IMR-90 (cell line): ENCODE data around the gene DNAJC5. TPM values are rescaled to one million over a fixed set of nuclear protein-coding genes. Genes with fewer than 3 reads are reported as not detected.
"Not testable (repeated sequence)": the region's sequence is repeated elsewhere in the genome, so short reads cannot be mapped to it uniquely, and the experiment has no call there.

Experiments
- ATAC-seq: fragments of 200-7000 bp; cut with Tn5 transposase; 2 replicates; pipeline ENCODE4 v1.9.1; 2020; ENCODE audit warnings: low read depth, mild to moderate bottlenecking, moderate library complexity
- BruUV-seq: library from RNA; stranded (reverse); fragments of 400-500 nt; replicated peaks from 2 replicates; lab custom pipeline; 2021; lab: Mats Ljungman, UMichigan
- CTCF ChIA-PET: fragments of 300-600 bp; formaldehyde crosslinking; extraction: SDS; loops from one replicate; lab custom pipeline; 2021; ENCODE audit warnings: antibody characterized with exemption; lab: Yijun Ruan, JAX
- POLR2A ChIA-PET: fragments of 300-600 bp; sonication (Branson Sonifier 250); formaldehyde crosslinking; loops from one replicate; lab custom pipeline; 2022; ENCODE audit warnings: antibody characterized with exemption; ENCODE audit not compliant: unreplicated experiment; lab: Charles Lee
- DNase-seq: peaks from one replicate; pipeline ENCODE4 v3.0.0; 2013
- H2AFZ ChIP-seq: replicated peaks from 2 replicates; pipeline ENCODE3; 2013; ENCODE audit warnings: low read length, mild to moderate bottlenecking; ENCODE audit not compliant: poor library complexity
- H2AK5ac ChIP-seq: 2 replicates; pipeline ENCODE4 v1.6.1; 2013; ENCODE audit warnings: low read depth, low read length, inconsistent platforms
- H2AK9ac ChIP-seq: replicated peaks from 2 replicates; pipeline ENCODE3; 2013; ENCODE audit warnings: mild to moderate bottlenecking, low read depth, low read length, moderate library complexity; ENCODE audit not compliant: poor library complexity
- H2BK120ac ChIP-seq: 2 replicates; pipeline ENCODE4 v1.6.1; 2013; ENCODE audit warnings: low read depth, low read length, inconsistent platforms
- H2BK15ac ChIP-seq: 3 replicates; pipeline ENCODE4 v1.6.1; 2013; ENCODE audit warnings: low read depth, low read length, inconsistent platforms
- H2BK20ac ChIP-seq: 2 replicates; pipeline ENCODE4 v1.6.1; 2013; ENCODE audit warnings: low read depth, mild to moderate bottlenecking, inconsistent platforms, low read length, moderate library complexity
- H2BK5ac ChIP-seq: 2 replicates; pipeline ENCODE4 v1.6.1; 2013; ENCODE audit warnings: mild to moderate bottlenecking, low read depth, low read length, inconsistent platforms; ENCODE audit not compliant: poor library complexity, severe bottlenecking
- H3K14ac ChIP-seq: replicated peaks from 2 replicates; pipeline ENCODE4 v1.6.1; 2013; ENCODE audit warnings: low read depth, low read length, inconsistent platforms
- H3K18ac ChIP-seq: 2 replicates; pipeline ENCODE4 v1.6.1; 2013; ENCODE audit warnings: low read depth, low read length, control low read depth
- H3K23ac ChIP-seq: 2 replicates; pipeline ENCODE4 v1.6.1; 2013; ENCODE audit warnings: low read depth, low read length, inconsistent platforms
- H3K27ac ChIP-seq: 2 replicates; pipeline ENCODE4 v1.5.1; 2013; ENCODE audit warnings: mild to moderate bottlenecking, control low read depth, low read length; ENCODE audit not compliant: insufficient read depth
- H3K27me3 ChIP-seq: 2 replicates; pipeline ENCODE4 v1.6.1; 2013; ENCODE audit warnings: low read length; ENCODE audit not compliant: control insufficient read depth, insufficient read depth
- H3K36me3 ChIP-seq: 2 replicates; pipeline ENCODE4 v1.6.1; 2013; ENCODE audit warnings: low read length, mixed read lengths; ENCODE audit not compliant: control insufficient read depth, insufficient read depth
- H3K4ac ChIP-seq: 2 replicates; pipeline ENCODE4 v1.6.1; 2013; ENCODE audit warnings: low read depth, low read length, inconsistent platforms
- H3K4me1 ChIP-seq: 2 replicates; pipeline ENCODE4 v1.6.1; 2013; ENCODE audit warnings: low read length, mixed read lengths; ENCODE audit not compliant: control insufficient read depth, insufficient read depth
- H3K4me2 ChIP-seq: 2 replicates; pipeline ENCODE4 v1.6.1; 2013; ENCODE audit warnings: low read depth, mild to moderate bottlenecking, control low read depth, low read length, moderate library complexity
- H3K4me3 ChIP-seq: 2 replicates; pipeline ENCODE4 v1.5.1; 2013; ENCODE audit warnings: low read depth, mild to moderate bottlenecking, control low read depth, low read length, moderate library complexity; ENCODE audit not compliant: insufficient read depth
- H3K56ac ChIP-seq: 2 replicates; pipeline ENCODE4 v1.6.1; 2013; ENCODE audit warnings: low read length, inconsistent platforms; ENCODE audit not compliant: insufficient read depth; ENCODE audit errors: extremely low read depth
- H3K79me1 ChIP-seq, 2 experiments: 2 replicates each; pipeline ENCODE4 v1.6.1; 2013; ENCODE audit warnings: low read length in 2 of 2, inconsistent platforms in 1 of 2, low read depth in 1 of 2
- H3K9ac ChIP-seq: 2 replicates; pipeline ENCODE4 v1.6.1; 2013; ENCODE audit warnings: low read depth, low read length, control low read depth
- H3K9me1 ChIP-seq: 2 replicates; pipeline ENCODE4 v1.6.1; 2013; ENCODE audit warnings: low read length, inconsistent platforms; ENCODE audit not compliant: insufficient read depth
- H3K9me3 ChIP-seq: 2 replicates; pipeline ENCODE4 v1.6.1; 2013; ENCODE audit warnings: low read length; ENCODE audit not compliant: control insufficient read depth, insufficient read depth
- H4K20me1 ChIP-seq: 2 replicates; pipeline ENCODE4 v1.6.1; 2013; ENCODE audit warnings: low read length, inconsistent platforms; ENCODE audit not compliant: insufficient read depth
- H4K5ac ChIP-seq: 2 replicates; pipeline ENCODE4 v1.6.1; 2013; ENCODE audit warnings: mild to moderate bottlenecking, low read depth, low read length, control low read depth
- H4K8ac ChIP-seq, 2 experiments: 2 replicates each; pipeline ENCODE4 v1.6.1; 2013; ENCODE audit warnings: low read depth in 2 of 2, low read length in 2 of 2, control low read depth in 1 of 2, inconsistent platforms in 1 of 2
- H4K91ac ChIP-seq: 2 replicates; pipeline ENCODE4 v1.6.1; 2013; ENCODE audit warnings: low read depth, low read length, inconsistent platforms; ENCODE audit not compliant: insufficient read depth
- MAFK ChIP-seq: IDR thresholded peaks from 2 replicates; pipeline ENCODE4 v1.6.1; 2012; ENCODE audit warnings: low read depth, low read length, improper control_type of control experiment
- NFE2L2 ChIP-seq: fragments of 150-350 bp; IDR thresholded peaks from 2 replicates; pipeline ENCODE4 v1.6.1; 2016; ENCODE audit warnings: low read depth, mild to moderate bottlenecking, low read length
- SMC3 ChIP-seq: fragments of 150-350 bp; IDR thresholded peaks from 2 replicates; pipeline ENCODE4 v1.6.1; 2016; ENCODE audit warnings: low read depth, mild to moderate bottlenecking, antibody characterized with exemption, low read length, moderate library complexity
- WGBS, 2 experiments: methylation state at CpG; one replicate each; pipeline versions ENCODE4 v1.1.5 to v1.1.7; 2013; ENCODE audit warnings: missing lambda C conversion rate in 2 of 2; ENCODE audit not compliant: insufficient read length in 1 of 2; ENCODE audit errors: extremely low coverage in 2 of 2; 5-methylcytosine and 5-hydroxymethylcytosine counted together
- dilution Hi-C: fragments of 300-500 bp; cut with HindIII; formaldehyde crosslinking; loops from one replicate; pipeline ENCODE4 v1.14.3; 2018; ENCODE audit warnings: low sequenced_read_pairs; ENCODE audit not compliant: unreplicated experiment
- in situ Hi-C: fragments of 300-500 bp; cut with MboI; formaldehyde crosslinking; loops from 3 replicates; pipeline ENCODE4 v1.14.3; 2019; ENCODE audit warnings: low sequenced_read_pairs, inconsistent platforms, mixed read lengths
- intact Hi-C: fragments of 100-400 bp; cut with micrococcal nuclease; formaldehyde crosslinking; loops from 2 replicates; pipeline ENCODE4 v1.10.0; 2022
- polyA plus RNA-seq, 3 experiments: library from polyadenylated mRNA; depleted of rRNA; stranded (reverse); fragments of >200 nt; gene quantifications; 2 replicates each; pipeline ENCODE4 v1.2.3, GENCODE V29; 2012; ENCODE audit warnings: low replicate concordance in 1 of 3
- total RNA-seq: library from RNA; depleted of rRNA; stranded (reverse); fragments of >200 nt; gene quantifications from 2 replicates; pipeline ENCODE4 v1.2.3, GENCODE V29; 2012

DNAJC5 gene
- total and polyA plus RNA-seq, 2 of the 4 experiments (the other 2 are of a cell fraction) = 35.6 to 45.2 TPM

GRCh38 chr20:63970714-63971431 is 75.9 kb downstream of the DNAJC5 start:
- Histone ChIP-seq H3K79me1 (peaks cover 12 to 25% of the 10 kb centered on the region in 2 experiments; a peak in 3 of 4 replicates), H2BK5ac (no peak overlapping the region), H4K8ac (no peak overlapping the region; a peak in 1 of 4 replicates), H3K56ac (no peak overlapping the region), H3K4me1 (peaks cover 20% of the 10 kb centered on the region), H4K5ac (no peak overlapping the region), H3K36me3 (peaks cover 18% of the 10 kb centered on the region), H3K14ac (no peak overlapping the region), H3K18ac (no peak overlapping the region), H2AK9ac (peak overlapping the region; percentile 86), H2BK20ac (no peak overlapping the region), H2AFZ (peak overlapping the region; percentile 97), H3K4me3 (no peak overlapping the region; the same call in 1 of the 2 replicates), H3K4ac (no peak overlapping the region), H2BK120ac (no peak overlapping the region), H3K9me1 (peaks cover 7% of the 10 kb centered on the region; the same call in 1 of the 2 replicates), H4K91ac (no peak overlapping the region), H3K23ac (no peak overlapping the region; the same call in 1 of the 2 replicates), H3K9me3 (no peaks in the 10 kb centered on the region), H4K20me1 (no peaks in the 10 kb centered on the region), H3K9ac (peak overlapping the region; percentile 89; the same call in 1 of the 2 replicates), H3K4me2 (peak overlapping the region; percentile 86; the same call in 1 of the 2 replicates), H3K27me3 (no peaks in the 10 kb centered on the region), H2BK15ac (no peak overlapping the region), H3K27ac (no peak overlapping the region), H2AK5ac (peak overlapping the region; percentile 35)
- no CpG with 5 or more reads among the region's 5 CpGs for WGBS, 2 experiments
- DNase-seq (no peak), ATAC-seq (no peak)
- intact Hi-C loops (loop anchor here (5.0 kb wide), 1 partner anchor 194 kb away; no protein-coding TSS in a partner anchor), dilution Hi-C loops (no loop called here), in situ Hi-C loops (loop anchor here (10.0 kb wide), 1 partner anchor 436 kb away; the partner anchor contains the start of gene PTK6)
- no TSS peak for BruUV-seq
- ChIA-PET POLR2A (no interaction called here), CTCF (no interaction called here)
- TF ChIP-seq NFE2L2 = no peak
- TF ChIP-seq MAFK = no peak
- no peak for TF ChIP-seq SMC3

- H3K27ac ChIP-seq, H3K27me3 ChIP-seq, H3K14ac ChIP-seq, H2BK20ac ChIP-seq, H3K9me3 ChIP-seq, dilution Hi-C loops, H2BK5ac ChIP-seq, H3K56ac ChIP-seq, H3K18ac ChIP-seq, H3K4me3 ChIP-seq, H3K36me3 ChIP-seq, H4K5ac ChIP-seq, H2AK9ac ChIP-seq, H2AK5ac ChIP-seq, H4K8ac ChIP-seq, H2BK15ac ChIP-seq, DNase-seq, H4K91ac ChIP-seq, H3K9ac ChIP-seq, H3K9me1 ChIP-seq, CTCF ChIA-PET, H2BK120ac ChIP-seq, BruUV-seq, ATAC-seq, H3K4me2 ChIP-seq, H3K23ac ChIP-seq, H4K20me1 ChIP-seq, H3K4ac ChIP-seq: not testable (repeated sequence)
- peak overlapping the region; percentile 49 for H2AFZ ChIP-seq
- intact Hi-C loops (loop anchor here (5.0 kb wide), 1 partner anchor 195 kb away; no protein-coding TSS in a partner anchor), in situ Hi-C loops (loop anchor here (10.0 kb wide), 1 partner anchor 437 kb away; the partner anchor contains the start of gene PTK6)
- POLR2A ChIA-PET = interaction anchor here (0.7 kb wide), 1 partner anchor 45 kb away, joined by 8 read pairs; no protein-coding TSS in a partner anchor
- WGBS, 2 experiments = 100% methylated on average over 2 of the region's 10 CpGs; no CpG with 5 or more reads in 1 of the 2 experiments
- H3K4me1 ChIP-seq = peaks cover 20% of the 10 kb centered on the region
- H3K79me1 ChIP-seq = peaks cover 12 to 20% of the 10 kb centered on the region in 2 experiments; a peak in 3 of 4 replicates
Observed at GRCh38 chr20:63971960-63972311, 77.0 kb downstream of the DNAJC5 start.
